Stimulated activated CD8-positive, alpha-beta memory T cell treated with anti-CD3 and anti-CD28 coated beads, Interleukin-7, amount 100 ng/mL, for 1 hour (primary cell): ENCODE results near the gene HOXB4.

Experiments
- DNase-seq, 2 donors: peaks; one replicate each; pipeline ENCODE4 v3.0.0-alpha.2; 2020; ENCODE audit warnings: low read depth in 2 of 2

Gene HOXB4

GRCh38 chr17:48559122-48559839 is 18.9 kb downstream of the HOXB4 start:
- no peak for DNase-seq

- DNase-seq: no peak
Observed at GRCh38 chr17:48558831-48559121, 19.4 kb downstream of the HOXB4 start.

- DNase-seq: no peak
Observed at GRCh38 chr17:48558057-48558830, 19.9 kb downstream of the HOXB4 start.

DNA sequence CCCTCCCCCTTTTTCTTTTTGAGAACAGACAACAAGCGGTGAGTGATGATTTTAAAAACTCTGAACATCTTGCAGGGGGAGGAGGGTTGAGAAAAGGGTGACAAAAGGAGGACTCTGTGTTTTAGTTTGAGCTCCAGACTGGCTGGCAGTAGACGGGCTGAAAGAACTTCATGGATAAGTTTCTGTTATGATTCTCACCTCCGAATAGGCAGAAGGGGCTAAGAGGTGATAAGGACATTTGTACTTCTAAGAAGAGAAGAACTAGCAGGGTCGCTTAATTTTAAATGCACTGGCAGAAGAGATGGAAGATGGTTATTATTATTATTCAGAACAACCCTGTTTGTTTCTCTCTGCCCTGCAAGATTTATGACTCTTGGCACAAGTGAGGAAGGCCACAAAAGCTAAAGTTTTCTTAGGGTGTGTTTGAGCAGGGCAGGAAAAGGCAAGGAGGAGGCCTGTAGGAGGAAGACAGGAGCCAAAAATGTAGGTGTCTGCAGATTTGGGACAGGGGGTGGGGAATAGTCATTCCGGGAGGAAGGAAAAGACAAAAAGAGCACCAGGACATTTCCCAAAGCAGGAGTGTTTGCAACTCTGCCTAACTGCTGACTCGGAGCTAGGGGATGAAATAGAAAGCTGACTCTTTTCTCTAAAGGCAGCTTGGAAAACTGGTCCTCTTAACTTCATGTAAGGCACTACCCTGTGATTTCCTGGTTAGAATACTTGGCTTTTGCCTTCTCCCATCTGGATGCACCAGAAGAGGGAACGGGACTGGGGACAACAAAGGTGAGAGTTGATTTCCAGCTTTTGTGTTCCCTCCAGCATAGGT is 21.4 kb downstream of the HOXB4 start:
- no peak for DNase-seq

- DNase-seq: no peak
Observed at GRCh38 chr17:48556229-48556575, 21.9 kb downstream of the HOXB4 start.

DNA sequence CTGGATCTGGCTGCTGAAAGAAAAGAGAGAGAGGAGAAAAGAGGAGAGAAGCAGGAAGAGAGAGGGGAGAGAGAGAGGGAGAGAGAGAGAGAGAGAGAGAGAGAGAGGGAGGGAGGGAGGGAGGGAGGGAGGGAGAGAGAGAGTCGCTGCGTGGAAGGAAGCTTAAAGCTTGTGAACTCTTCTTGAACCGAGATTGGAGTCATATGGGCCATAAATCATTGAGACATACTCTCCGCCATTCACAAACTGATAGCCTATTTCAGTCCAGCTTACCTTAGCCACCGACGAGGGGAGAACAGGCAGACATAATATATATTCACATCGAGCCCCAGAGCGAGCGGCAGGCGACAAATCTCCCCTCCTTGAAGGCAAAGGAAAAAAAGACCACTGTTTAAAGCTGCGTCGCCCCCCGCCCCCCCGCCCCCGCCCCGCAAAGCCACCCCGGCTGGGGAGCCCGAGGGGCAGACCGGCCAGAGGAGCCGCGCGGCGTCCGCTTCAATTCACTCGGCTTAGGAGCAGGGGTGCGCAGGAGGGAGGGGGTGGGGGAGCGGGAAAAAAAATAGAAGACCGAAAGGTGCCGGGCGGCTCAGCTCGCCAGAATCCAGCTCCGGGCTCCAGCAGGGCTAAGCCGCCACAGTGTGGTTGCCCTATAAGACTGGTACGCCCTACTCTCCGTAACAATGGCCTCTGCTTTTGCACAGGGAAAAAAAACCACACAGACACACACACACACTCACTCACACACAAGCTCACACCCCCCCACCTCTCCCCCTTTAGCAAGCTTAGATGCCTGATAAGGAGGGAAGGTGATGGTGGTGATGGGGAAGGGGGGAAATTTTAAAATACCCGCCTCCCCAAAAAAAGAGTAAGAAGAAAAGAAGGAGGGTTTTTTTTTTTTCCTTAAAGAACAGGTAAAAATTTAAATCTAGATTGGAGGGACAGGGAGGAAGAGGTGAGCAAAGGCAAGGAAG is 22.6 kb downstream of the HOXB4 start:
- DNase-seq: no peak

- DNase-seq: no peak
Observed at GRCh38 chr17:48554412-48555257, 23.5 kb downstream of the HOXB4 start.

- no peak for DNase-seq
Observed at GRCh38 chr17:48553826-48554225, 24.3 kb downstream of the HOXB4 start.

- no peak for DNase-seq
Observed at GRCh38 chr17:48553190-48553547, 25.0 kb downstream of the HOXB4 start.

DNA sequence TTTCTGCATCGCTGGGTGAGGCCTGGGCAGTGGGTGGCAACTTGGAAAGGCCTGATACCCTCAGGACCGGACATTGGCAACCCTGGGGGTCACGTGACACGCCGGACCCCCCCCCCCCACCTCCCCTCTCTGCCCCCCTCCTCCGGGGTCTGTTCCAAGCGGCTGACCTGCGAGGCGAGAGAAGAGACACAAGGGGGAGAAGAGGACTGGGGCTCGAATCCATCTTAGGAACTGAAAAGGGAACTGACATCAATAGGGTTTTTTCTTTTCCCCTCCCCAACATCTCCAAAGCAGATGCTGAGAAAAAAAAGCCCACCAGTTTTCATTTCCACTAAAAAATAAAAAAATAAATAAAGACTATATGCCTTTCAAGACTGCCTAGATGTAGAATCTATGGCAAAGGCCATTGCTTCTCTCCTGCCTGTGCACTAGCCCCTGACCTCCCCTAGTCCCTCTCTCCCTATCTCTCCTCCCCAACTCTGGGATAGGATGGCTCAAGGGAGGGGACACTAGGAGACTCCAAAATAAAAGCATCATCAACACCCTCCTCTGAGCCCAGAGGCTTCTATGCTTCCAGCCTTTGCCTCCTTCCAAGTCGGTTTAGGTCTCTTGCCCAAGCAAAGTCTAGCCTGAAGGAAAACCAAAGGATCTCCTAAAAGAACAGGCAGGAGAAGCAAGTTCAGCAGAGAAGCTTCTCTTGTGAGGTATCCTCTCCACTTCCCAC is 25.5 kb downstream of the HOXB4 start:
- DNase-seq: no peak

GRCh38 chr17:48551596-48552465 is 26.3 kb downstream of the HOXB4 start:
- DNase-seq: no peak

DNA sequence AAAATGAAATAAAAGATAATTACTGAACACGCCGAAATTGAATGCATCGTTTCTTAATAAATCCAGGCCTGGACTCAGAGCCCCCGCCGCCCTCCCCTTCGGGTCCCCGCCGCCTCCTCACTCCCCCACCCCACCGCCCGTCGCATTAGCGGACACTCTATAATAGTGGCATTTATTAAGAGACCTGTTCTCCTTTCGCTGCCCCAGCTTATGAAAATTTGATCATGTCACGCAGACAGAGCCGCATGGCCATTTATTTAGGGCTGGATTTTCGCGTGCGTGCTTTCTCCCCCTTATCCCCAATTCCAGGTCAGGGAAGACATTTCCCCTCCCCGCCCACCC is 27.0 kb downstream of the HOXB4 start:
- DNase-seq: no peak

- no peak for DNase-seq
Observed at GRCh38 chr17:48550502-48551213, 27.5 kb downstream of the HOXB4 start.

GRCh38 chr17:48549914-48550501 is 28.1 kb downstream of the HOXB4 start:
- no peak for DNase-seq

- no peak for DNase-seq
Observed at GRCh38 chr17:48549281-48549630, 28.9 kb downstream of the HOXB4 start.

GRCh38 chr17:48548523-48549280 is 29.4 kb downstream of the HOXB4 start:
- DNase-seq: no peak

- no peak for DNase-seq
Observed at GRCh38 chr17:48547808-48548522, 30.2 kb downstream of the HOXB4 start.
